Endodermal cell (in vitro differentiated cells): ENCODE measurements around the gene SLC12A5. TPM values are rescaled to one million over a fixed set of nuclear protein-coding genes. Genes with fewer than 3 reads are reported as not detected.
"Not testable (repeated sequence)": the region's sequence is repeated elsewhere in the genome, so short reads cannot be mapped to it uniquely, and the experiment has no call there.

Experiments
- DNase-seq: peaks from one replicate; pipeline ENCODE4 v3.0.0-alpha.2; 2017
- H3K27ac ChIP-seq: 2 replicates; pipeline ENCODE4 v1.5.1; 2013; ENCODE audit warnings: mild to moderate bottlenecking, low read depth, low read length, moderate library complexity
- H3K27me3 ChIP-seq: 2 replicates; pipeline ENCODE4 v1.6.1; 2013; ENCODE audit warnings: mild to moderate bottlenecking, low read length, moderate library complexity; ENCODE audit not compliant: insufficient read depth, control insufficient read depth, poor library complexity, severe bottlenecking
- H3K36me3 ChIP-seq: 2 replicates; pipeline ENCODE4 v1.7.0; 2013; ENCODE audit warnings: mild to moderate bottlenecking, low read length, moderate library complexity; ENCODE audit not compliant: control insufficient read depth, insufficient read depth
- H3K4me1 ChIP-seq: one replicate; pipeline ENCODE4 v1.7.0; 2013; ENCODE audit warnings: low read length; ENCODE audit not compliant: control insufficient read depth, insufficient read depth
- H3K4me3 ChIP-seq: 2 replicates; pipeline ENCODE4 v1.5.1; 2013; ENCODE audit warnings: mild to moderate bottlenecking, low read length, moderate library complexity
- H3K9ac ChIP-seq: 2 replicates; pipeline ENCODE4 v1.6.1; 2013; ENCODE audit warnings: mild to moderate bottlenecking, low read length, moderate library complexity; ENCODE audit not compliant: poor library complexity, severe bottlenecking; ENCODE audit errors: extremely low read depth
- H3K9me3 ChIP-seq: 2 replicates; pipeline ENCODE4 v1.6.1; 2013; ENCODE audit warnings: mild to moderate bottlenecking, low read length, moderate library complexity; ENCODE audit not compliant: control insufficient read depth
- H3K27ac Mint-ChIP-seq: 2 replicates; pipeline ENCODE4 v1.8.0; 2020; ENCODE audit warnings: mixed read lengths
- H3K27me3 Mint-ChIP-seq: 2 replicates; pipeline ENCODE4 v1.8.0; 2021; ENCODE audit warnings: mild to moderate bottlenecking, mixed read lengths; ENCODE audit not compliant: insufficient read depth
- H3K36me3 Mint-ChIP-seq: 2 replicates; pipeline ENCODE4 v1.8.0; 2020; ENCODE audit warnings: low read depth, mixed read lengths
- H3K4me1 Mint-ChIP-seq: 2 replicates; pipeline ENCODE4 v1.8.0; 2020; ENCODE audit warnings: mixed read lengths
- H3K4me3 Mint-ChIP-seq: 2 replicates; pipeline ENCODE4 v1.8.0; 2020; ENCODE audit warnings: mild to moderate bottlenecking, moderate library complexity, mixed read lengths
- H3K9me3 Mint-ChIP-seq: 2 replicates; pipeline ENCODE4 v1.8.0; 2020; ENCODE audit warnings: mild to moderate bottlenecking, mixed read lengths
- WGBS, 2 experiments: methylation state at CpG; one replicate each; pipeline versions ENCODE4 v1.1.5 to v1.1.7; 2013; ENCODE audit warnings: missing lambda C conversion rate in 2 of 2, mixed read lengths in 1 of 2; ENCODE audit not compliant: insufficient coverage in 1 of 2, insufficient read length in 1 of 2; 5-methylcytosine and 5-hydroxymethylcytosine counted together
- total RNA-seq, 2 donors: library from RNA; stranded (reverse); fragmentation: NEBNext Ultra II Directional in 1 of 2; extraction: Animal tissue kit (Norgen Biotek cat#: 25700) in 1 of 2; gene quantifications; 2 replicates in 1 of 2; 3 replicates in 1 of 2; pipeline ENCODE4 v1.2.1, GENCODE V29; 2021
- TF ChIP-seq, protein P1 (sequence below): fragments of 200-600 bp; sonication (generic); conservative IDR thresholded peaks from 2 replicates; pipeline ENCODE4 v1.5.0; 2021; ENCODE audit warnings: antibody characterized with exemption, mild to moderate bottlenecking

The SLC12A5 gene
- total RNA-seq, 2 donors from 2014 or later, result 5.7 to 10.2 TPM

DNA sequence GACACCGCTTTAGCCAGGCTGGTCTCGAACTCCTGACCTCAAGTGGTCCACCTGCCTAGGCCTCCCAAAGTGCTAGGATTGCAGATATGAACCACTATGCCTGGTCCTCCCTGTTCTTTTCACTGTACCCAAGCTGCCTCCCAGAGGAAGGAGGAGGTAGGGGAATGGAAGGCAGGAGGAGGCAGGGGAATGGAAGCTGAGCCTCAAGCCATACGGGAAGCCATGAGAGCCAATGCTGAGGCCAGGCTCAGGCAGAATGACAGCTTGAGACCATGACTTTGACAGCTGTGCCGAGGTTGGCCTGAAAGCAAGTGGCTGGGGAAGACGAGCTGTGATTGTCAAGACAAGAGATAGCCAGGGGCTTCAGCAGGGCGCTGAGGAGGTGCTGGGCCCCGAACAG lies 43.4 kb upstream of the SLC12A5 start:
- H3K4me3 Mint-ChIP-seq, result no peak overlapping the region
- Histone ChIP-seq H3K27me3 (no peaks in the 10 kb centered on the region), H3K4me3 (no peak overlapping the region), H3K36me3 (no peaks in the 10 kb centered on the region), H3K9me3 (no peaks in the 10 kb centered on the region), H3K4me1 (peaks cover 4% of the 10 kb centered on the region), H3K27ac (no peak overlapping the region), H3K9ac (no peak overlapping the region)
- H3K36me3 Mint-ChIP-seq, result no peaks in the 10 kb centered on the region
- TF ChIP-seq, protein P1, sequence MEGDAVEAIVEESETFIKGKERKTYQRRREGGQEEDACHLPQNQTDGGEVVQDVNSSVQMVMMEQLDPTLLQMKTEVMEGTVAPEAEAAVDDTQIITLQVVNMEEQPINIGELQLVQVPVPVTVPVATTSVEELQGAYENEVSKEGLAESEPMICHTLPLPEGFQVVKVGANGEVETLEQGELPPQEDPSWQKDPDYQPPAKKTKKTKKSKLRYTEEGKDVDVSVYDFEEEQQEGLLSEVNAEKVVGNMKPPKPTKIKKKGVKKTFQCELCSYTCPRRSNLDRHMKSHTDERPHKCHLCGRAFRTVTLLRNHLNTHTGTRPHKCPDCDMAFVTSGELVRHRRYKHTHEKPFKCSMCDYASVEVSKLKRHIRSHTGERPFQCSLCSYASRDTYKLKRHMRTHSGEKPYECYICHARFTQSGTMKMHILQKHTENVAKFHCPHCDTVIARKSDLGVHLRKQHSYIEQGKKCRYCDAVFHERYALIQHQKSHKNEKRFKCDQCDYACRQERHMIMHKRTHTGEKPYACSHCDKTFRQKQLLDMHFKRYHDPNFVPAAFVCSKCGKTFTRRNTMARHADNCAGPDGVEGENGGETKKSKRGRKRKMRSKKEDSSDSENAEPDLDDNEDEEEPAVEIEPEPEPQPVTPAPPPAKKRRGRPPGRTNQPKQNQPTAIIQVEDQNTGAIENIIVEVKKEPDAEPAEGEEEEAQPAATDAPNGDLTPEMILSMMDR, result no peak
- DNase-seq, result peak; percentile 55
- 87 to 89% methylated on average over 4 to 7 of the region's 7 CpGs for WGBS, 2 experiments
- H3K27ac Mint-ChIP-seq, result no peak overlapping the region
- H3K4me1 Mint-ChIP-seq, result peaks cover 12% of the 10 kb centered on the region
- H3K9me3 Mint-ChIP-seq, result no peaks in the 10 kb centered on the region
- H3K27me3 Mint-ChIP-seq, result peaks cover 3% of the 10 kb centered on the region

DNA sequence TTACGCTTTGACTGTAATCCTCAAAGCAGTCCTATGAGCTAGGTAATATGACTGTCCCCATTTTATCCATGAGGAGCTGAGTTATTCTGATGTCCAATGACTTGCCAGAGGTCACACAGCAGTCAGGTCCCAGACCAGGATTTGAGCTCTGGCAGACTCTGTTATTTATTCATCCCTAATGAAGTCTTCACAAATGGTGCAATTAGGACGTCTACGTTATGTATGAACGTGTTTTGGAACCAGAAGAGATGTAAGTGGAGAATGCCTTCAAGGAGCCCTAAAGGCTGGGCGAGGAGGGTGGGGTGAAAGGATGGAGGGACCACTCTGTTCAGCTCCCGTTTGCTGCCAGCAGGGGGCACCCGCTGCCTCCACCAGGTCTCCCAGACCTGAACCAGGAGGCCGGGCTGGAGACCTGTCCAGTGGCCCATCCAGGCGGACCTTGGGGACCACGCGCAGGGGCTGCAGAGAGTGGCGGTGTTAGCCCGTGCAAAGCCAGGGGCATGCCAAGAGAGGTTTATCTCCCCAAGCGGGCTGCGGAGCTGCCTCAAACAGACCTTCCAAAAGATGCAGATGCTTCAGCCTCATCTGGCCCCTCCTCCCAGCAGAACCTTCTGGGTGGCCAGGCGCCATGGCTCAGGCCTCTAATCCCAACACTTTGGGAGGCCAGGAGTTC lies 41.8 kb upstream of the SLC12A5 start:
- H3K9ac ChIP-seq, result no peak overlapping the region

DNA sequence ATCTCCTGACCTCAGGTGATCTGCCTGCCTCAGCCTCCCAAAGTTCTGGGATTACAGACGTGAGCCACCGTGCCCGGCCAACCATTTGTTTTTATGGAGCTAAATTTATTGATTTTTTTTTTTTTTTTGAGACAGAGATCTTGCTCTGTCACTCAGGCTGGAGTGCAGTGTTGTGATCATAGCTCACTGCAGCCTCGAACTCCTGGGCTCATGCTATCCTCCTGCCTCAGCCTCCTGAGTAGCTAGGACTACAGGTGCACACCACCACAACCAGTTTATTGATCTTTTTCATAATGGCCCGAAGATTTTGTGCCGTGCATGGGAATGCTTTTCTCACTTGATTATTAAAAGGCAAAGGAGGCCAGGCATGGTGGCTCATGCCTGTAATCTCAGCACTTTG lies 40.2 kb upstream of the SLC12A5 start:
- H3K36me3 Mint-ChIP-seq, H3K4me3 ChIP-seq, H3K27ac ChIP-seq, H3K36me3 ChIP-seq, H3K9ac ChIP-seq, H3K9me3 Mint-ChIP-seq, H3K4me1 ChIP-seq, H3K4me1 Mint-ChIP-seq, H3K27me3 ChIP-seq, H3K4me3 Mint-ChIP-seq, H3K27me3 Mint-ChIP-seq, H3K27ac Mint-ChIP-seq, H3K9me3 ChIP-seq: not testable (repeated sequence)
- WGBS, 2 experiments, result 90 to 92% methylated on average over 6 of the region's 6 CpGs
- DNase-seq, result peak; percentile 2

More for the DNA sequence above, 41.8 kb upstream of the SLC12A5 start:
- H3K4me1 Mint-ChIP-seq, result peaks cover 12% of the 10 kb centered on the region
- Histone ChIP-seq H3K4me1 (peaks cover 4% of the 10 kb centered on the region), H3K36me3 (no peaks in the 10 kb centered on the region), H3K27ac (no peak overlapping the region), H3K9me3 (no peaks in the 10 kb centered on the region), H3K4me3 (no peak overlapping the region), H3K27me3 (no peaks in the 10 kb centered on the region)
- TF ChIP-seq, protein P1, result peak; percentile 97
- H3K27ac Mint-ChIP-seq, result no peak overlapping the region
- H3K9me3 Mint-ChIP-seq, result no peaks in the 10 kb centered on the region
- no peak overlapping the region for H3K4me3 Mint-ChIP-seq
- peak; percentile 96 for DNase-seq
- 20 to 25% methylated on average over 11 to 16 of the region's 16 CpGs for WGBS, 2 experiments
- H3K36me3 Mint-ChIP-seq, result no peaks in the 10 kb centered on the region
- H3K27me3 Mint-ChIP-seq, result peaks cover 3% of the 10 kb centered on the region

DNA sequence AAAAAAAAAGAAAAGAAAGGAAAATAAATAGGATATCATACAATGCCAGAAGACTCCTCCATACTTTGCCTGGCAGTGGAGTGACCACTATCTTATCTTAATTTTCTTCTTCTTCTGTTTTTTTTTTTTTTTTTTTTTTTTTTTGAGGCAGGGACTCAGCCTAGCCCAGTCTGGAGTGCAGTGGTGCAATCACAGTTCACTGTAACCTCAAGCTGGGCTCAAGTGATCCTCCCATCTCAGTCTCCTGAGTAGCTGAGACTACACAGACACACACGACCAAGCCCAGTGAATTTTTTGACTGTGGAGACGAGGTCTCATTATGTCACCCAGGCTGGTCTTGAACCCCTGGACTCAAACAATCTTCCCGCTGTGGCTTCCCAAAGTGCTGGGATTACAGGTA lies 37.4 kb upstream of the SLC12A5 start:
- 90 to 98% methylated on average over 3 of the region's 3 CpGs for WGBS, 2 experiments
- Histone ChIP-seq H3K4me3 (no peak overlapping the region), H3K9ac (no peak overlapping the region), H3K4me1 (no peaks in the 10 kb centered on the region), H3K27ac (no peak overlapping the region), H3K27me3 (no peaks in the 10 kb centered on the region), H3K36me3 (no peaks in the 10 kb centered on the region), H3K9me3 (no peaks in the 10 kb centered on the region)
- no peaks in the 10 kb centered on the region for H3K36me3 Mint-ChIP-seq
- peak; percentile 20 for DNase-seq
- no peaks in the 10 kb centered on the region for H3K4me1 Mint-ChIP-seq
- H3K9me3 Mint-ChIP-seq, result no peaks in the 10 kb centered on the region
- no peak overlapping the region for H3K27ac Mint-ChIP-seq
- TF ChIP-seq, protein P1, result no peak
- peaks cover 1% of the 10 kb centered on the region for H3K27me3 Mint-ChIP-seq
- H3K4me3 Mint-ChIP-seq, result no peak overlapping the region
